Measurements from ENCODE around the gene LIPC. TPM values are rescaled to one million over a fixed set of nuclear protein-coding genes. Genes with fewer than 3 reads are reported as not detected.

Gene LIPC
- total and polyA plus RNA-seq, 2 donors (not counting 1 experiment from before 2014, with no cell fraction given) = 0.82 to 4.0 TPM

- TF ChIP-seq CTCF (conservative IDR thresholded peaks at IDR 0.05 in 1 of 2, IDR thresholded peaks at IDR 0.05 in 1 of 2; ENCODE audit: low read depth in 1 of 2, low read length in 2 of 2) = no peak
- TF ChIP-seq EZH2 (IDR thresholded peaks at IDR 0.05; ENCODE audit: low read length, missing control alignments) = no peak
- no peaks in the 10 kb centered on the region for H3K79me2 ChIP-seq (ENCODE audit: control insufficient read depth, insufficient read depth, low read length)
- no peaks in the 10 kb centered on the region for H3K9me3 ChIP-seq (ENCODE audit: control insufficient read depth, insufficient read depth, low read depth, low read length)
- H3K4me2 ChIP-seq (ENCODE audit: extremely low read depth, insufficient read depth, low read length) = no peak overlapping the region
- H4K20me1 ChIP-seq (ENCODE audit: control insufficient read depth, extremely low read depth, insufficient read depth, low read length) = no peaks in the 10 kb centered on the region
- no peak for DNase-seq (ENCODE audit: low read depth in 2 of 2)
- no peak overlapping the region for H2AFZ ChIP-seq (ENCODE audit: low read length)
- no peaks in the 10 kb centered on the region for H3K27me3 ChIP-seq (ENCODE audit: control insufficient read depth, insufficient read depth, low read length)
- no peak overlapping the region for H3K27ac ChIP-seq (ENCODE audit: insufficient read depth, low read length)
- H3K36me3 ChIP-seq (ENCODE audit: control insufficient read depth, insufficient read depth, low read length) = no peaks in the 10 kb centered on the region
- H3K4me3 ChIP-seq (replicated peaks in 1 of 4; ENCODE audit: control extremely low read depth in 1 of 4, insufficient read depth in 1 of 4, low read depth in 3 of 4, low read length in 4 of 4) = no peak overlapping the region
- peaks cover 3% of the 10 kb centered on the region for H3K4me1 ChIP-seq (ENCODE audit: control insufficient read depth, extremely low read depth, insufficient read depth, low read length)
- H3K9ac ChIP-seq (ENCODE audit: insufficient read depth, low read length) = no peak overlapping the region
Observed at GRCh38 chr15:58519516-58519915, 87.7 kb downstream of the LIPC start.

DNA sequence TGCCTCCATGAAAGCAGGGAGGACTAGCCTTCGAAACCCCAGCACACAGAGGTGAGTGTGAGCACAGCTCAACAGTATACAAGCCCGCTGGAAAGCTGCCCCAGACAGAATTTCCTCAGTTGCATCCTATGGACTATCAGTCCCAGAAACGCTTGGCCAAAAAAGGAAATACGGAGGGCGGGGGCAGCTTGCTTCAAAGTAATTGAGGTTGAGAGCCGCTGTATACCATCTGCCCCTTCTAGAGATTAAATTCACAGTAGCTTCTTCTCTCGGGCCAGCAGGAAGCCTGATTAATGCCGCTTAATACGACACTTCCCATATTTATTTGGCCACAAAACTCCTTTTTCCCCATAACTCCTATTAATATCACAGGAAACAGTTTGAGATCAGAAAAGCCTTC is 88.7 kb downstream of the LIPC start:
- no peaks in the 10 kb centered on the region for H3K36me3 ChIP-seq (ENCODE audit: control insufficient read depth, insufficient read depth, low read length)
- H3K79me2 ChIP-seq (ENCODE audit: control insufficient read depth, insufficient read depth, low read length) = no peaks in the 10 kb centered on the region
- peaks cover 3% of the 10 kb centered on the region for H3K4me1 ChIP-seq (ENCODE audit: control insufficient read depth, extremely low read depth, insufficient read depth, low read length)
- H3K9me3 ChIP-seq (ENCODE audit: control insufficient read depth, insufficient read depth, low read depth, low read length) = no peaks in the 10 kb centered on the region
- H3K27ac ChIP-seq (ENCODE audit: insufficient read depth, low read length) = no peak overlapping the region
- H3K4me3 ChIP-seq (replicated peaks in 1 of 4; ENCODE audit: control extremely low read depth in 1 of 4, insufficient read depth in 1 of 4, low read depth in 3 of 4, low read length in 4 of 4) = no peak overlapping the region
- no peak overlapping the region for H3K4me2 ChIP-seq (ENCODE audit: extremely low read depth, insufficient read depth, low read length)
- no peaks in the 10 kb centered on the region for H4K20me1 ChIP-seq (ENCODE audit: control insufficient read depth, extremely low read depth, insufficient read depth, low read length)
- H2AFZ ChIP-seq (ENCODE audit: low read length) = no peak overlapping the region
- H3K9ac ChIP-seq (ENCODE audit: insufficient read depth, low read length) = no peak overlapping the region
- DNase-seq (ENCODE audit: low read depth in 2 of 2) = no peak
- no peak for TF ChIP-seq CTCF (conservative IDR thresholded peaks at IDR 0.05 in 1 of 2, IDR thresholded peaks at IDR 0.05 in 1 of 2; ENCODE audit: low read depth in 1 of 2, low read length in 2 of 2)
- TF ChIP-seq EZH2 (IDR thresholded peaks at IDR 0.05; ENCODE audit: low read length, missing control alignments) = no peak
- H3K27me3 ChIP-seq (ENCODE audit: control insufficient read depth, insufficient read depth, low read length) = no peaks in the 10 kb centered on the region

DNA sequence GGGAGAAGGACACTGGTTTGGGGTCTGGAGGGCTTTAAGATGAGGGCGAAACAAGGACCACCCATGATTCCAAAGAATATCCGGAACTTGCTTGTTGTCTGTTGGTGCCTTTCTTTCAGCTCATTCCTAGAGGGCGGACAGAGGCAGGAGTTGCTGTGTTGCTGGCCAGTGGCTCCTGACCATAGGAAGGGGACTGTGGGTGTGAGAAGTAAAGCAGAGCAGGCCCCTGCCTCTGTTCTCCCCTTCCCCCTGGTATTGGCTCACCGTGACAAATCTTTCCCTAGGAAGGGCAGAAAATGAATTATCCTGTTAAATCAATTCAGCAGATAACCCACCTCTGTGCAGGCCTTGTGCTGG is 89.1 kb downstream of the LIPC start:
- no peak for DNase-seq (ENCODE audit: low read depth in 2 of 2)
- Histone ChIP-seq H3K36me3 (ENCODE audit: control insufficient read depth, insufficient read depth, low read length) (no peaks in the 10 kb centered on the region), H3K9ac (ENCODE audit: insufficient read depth, low read length) (no peak overlapping the region), H3K9me3 (ENCODE audit: control insufficient read depth, insufficient read depth, low read depth, low read length) (no peaks in the 10 kb centered on the region), H2AFZ (ENCODE audit: low read length) (no peak overlapping the region), H3K4me2 (ENCODE audit: extremely low read depth, insufficient read depth, low read length) (no peak overlapping the region), H3K27ac (ENCODE audit: insufficient read depth, low read length) (no peak overlapping the region), H3K79me2 (ENCODE audit: control insufficient read depth, insufficient read depth, low read length) (no peaks in the 10 kb centered on the region), H4K20me1 (ENCODE audit: control insufficient read depth, extremely low read depth, insufficient read depth, low read length) (no peaks in the 10 kb centered on the region), H3K4me1 (ENCODE audit: control insufficient read depth, extremely low read depth, insufficient read depth, low read length) (peaks cover 3% of the 10 kb centered on the region), H3K27me3 (ENCODE audit: control insufficient read depth, insufficient read depth, low read length) (no peaks in the 10 kb centered on the region), H3K4me3 (replicated peaks in 1 of 4; ENCODE audit: control extremely low read depth in 1 of 4, insufficient read depth in 1 of 4, low read depth in 3 of 4, low read length in 4 of 4) (no peak overlapping the region)
- TF ChIP-seq CTCF (conservative IDR thresholded peaks at IDR 0.05 in 1 of 2, IDR thresholded peaks at IDR 0.05 in 1 of 2; ENCODE audit: low read depth in 1 of 2, low read length in 2 of 2) (no peak), EZH2 (IDR thresholded peaks at IDR 0.05; ENCODE audit: low read length, missing control alignments) (no peak)
